Tibial nerve (tissue), 4 donors: ENCODE data around the gene PARP15. TPM values are rescaled to one million over a fixed set of nuclear protein-coding genes. Genes with fewer than 3 reads are reported as not detected.

Source experiments
- DNase-seq, 2 donors: peaks; one replicate each; pipeline ENCODE4 v3.0.0-alpha.2; 2019; ENCODE audit warnings: low spot score in 2 of 2
- H3K27ac ChIP-seq, 4 donors: fragments of 200-600 bp; sonication (generic) in 3 of 4; one replicate each; pipeline ENCODE4 v1.5.1; 2017 to 2019; ENCODE audit warnings: mild to moderate bottlenecking in 1 of 4
- H3K27me3 ChIP-seq, 2 donors: fragments of 200-600 bp; sonication (generic) in 1 of 2; one replicate each; pipeline versions ENCODE4 v1.5.1 to v1.6.0; 2017 to 2019
- H3K36me3 ChIP-seq, 3 donors: fragments of 200-600 bp; sonication (generic); one replicate each; pipeline ENCODE4 v1.5.1; 2018 to 2019
- H3K4me1 ChIP-seq, 4 donors: fragments of 200-600 bp; sonication (generic) in 3 of 4; one replicate each; pipeline ENCODE4 v1.5.1; 2017 to 2019
- H3K4me3 ChIP-seq, 4 donors: fragments of 200-600 bp; sonication (generic) in 3 of 4; one replicate each; pipeline ENCODE4 v1.5.1; 2017 to 2019; ENCODE audit warnings: mild to moderate bottlenecking in 1 of 4, moderate library complexity in 1 of 4
- H3K9me3 ChIP-seq, 4 donors: fragments of 200-600 bp; sonication (generic) in 3 of 4; one replicate each; pipeline ENCODE4 v1.5.1; 2017 to 2019
- CTCF ChIP-seq, 5 experiments: fragments of 200-600 bp in 3 of 5; fragments of 450-650 bp in 2 of 5; sonication (generic) in 3 of 5; IDR thresholded peaks; one replicate each; pipeline ENCODE4 v1.5.1; 2016 to 2019; ENCODE audit warnings: antibody characterized with exemption in 5 of 5, mild to moderate bottlenecking in 3 of 5, moderate library complexity in 2 of 5
- EP300 ChIP-seq, 2 donors: sonication (generic); formaldehyde crosslinking; IDR thresholded peaks; one replicate each; pipeline ENCODE4 v1.6.1; 2017; ENCODE audit warnings: antibody characterized with exemption in 2 of 2, mild to moderate bottlenecking in 1 of 2
- POLR2A ChIP-seq, 2 donors: fragments of 450-650 bp; IDR thresholded peaks; one replicate each; pipeline ENCODE4 v1.6.1; 2017; ENCODE audit warnings: antibody characterized with exemption in 2 of 2, mild to moderate bottlenecking in 2 of 2, moderate library complexity in 2 of 2
- WGBS, 2 donors: methylation state at CpG; one replicate each; pipeline ENCODE4 v1.1.5; 2018; 5-methylcytosine and 5-hydroxymethylcytosine counted together
- total RNA-seq, 4 donors: library from RNA; depleted of rRNA; stranded (reverse); fragments of >200 nt; gene quantifications; one replicate each; pipeline ENCODE4 v1.1.0, GENCODE V29; 2016

The PARP15 gene
- total RNA-seq, 4 donors from 2014 or later, result 1.2 to 3.6 (median 2.8) TPM

GRCh38 chr3:122580470-122580869, 3.0 kb downstream of the PARP15 start:
- WGBS, 2 donors, result 87% methylated on average over 3 of the region's 3 CpGs
- Histone ChIP-seq H3K9me3 (peaks cover 0 to 28% (median 5%) of the 10 kb centered on the region in 4 donors), H3K4me1 (peaks cover 0 to 8% (median 0%) of the 10 kb centered on the region in 4 donors), H3K27me3 (no peaks in the 10 kb centered on the region), H3K27ac (no peak overlapping the region), H3K4me3 (no peak overlapping the region), H3K36me3 (peaks cover 0 to 4% (median 0%) of the 10 kb centered on the region in 3 donors)
- TF ChIP-seq POLR2A (IDR thresholded peaks at IDR 0.05) (no peak), CTCF (IDR thresholded peaks at IDR 0.05) (no peak), EP300 (IDR thresholded peaks at IDR 0.05) (no peak)
- DNase-seq, result no peak

DNA sequence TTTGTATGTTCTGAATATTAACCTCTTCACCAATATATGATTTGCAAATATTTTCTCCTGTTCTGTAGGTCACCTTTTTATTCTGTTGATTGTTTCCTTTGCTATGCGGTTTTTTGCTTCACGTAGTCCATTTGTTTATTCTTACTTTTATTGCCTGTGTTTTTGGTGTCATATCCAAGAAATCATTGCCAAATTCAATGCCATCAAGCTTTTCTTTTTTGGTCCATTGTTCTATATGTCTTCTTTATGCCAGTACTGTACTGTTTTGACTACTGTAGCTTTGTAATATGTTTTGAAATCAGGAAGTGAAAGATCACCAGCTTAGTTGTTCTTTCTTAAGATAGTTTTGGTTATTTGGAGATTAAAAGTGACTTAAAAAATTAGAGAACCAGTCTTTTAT, 4.2 kb downstream of the PARP15 start:
- WGBS, 2 donors, result 98 to 99% methylated on average over 2 of the region's 2 CpGs

DNA sequence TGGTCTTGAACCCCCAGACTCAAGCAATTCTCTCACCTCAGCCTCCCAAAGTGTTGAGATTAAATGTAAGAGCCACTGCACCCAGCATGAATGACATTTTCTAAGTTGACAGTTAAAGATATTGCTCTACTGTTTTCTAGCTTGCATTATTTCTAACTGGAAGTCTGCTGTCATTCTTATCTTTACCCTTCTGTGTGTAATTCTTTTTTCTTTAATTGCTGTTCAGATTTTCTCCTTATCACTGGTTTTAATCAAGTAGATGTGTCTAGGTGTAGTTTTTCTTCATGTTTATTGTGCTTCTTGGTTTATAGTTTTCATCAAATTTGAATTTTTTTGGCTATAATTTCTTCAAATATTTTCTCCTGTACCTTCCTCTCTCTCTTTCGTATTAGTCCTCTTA, 4.9 kb downstream of the PARP15 start:
- Histone ChIP-seq H3K4me3 (no peak overlapping the region), H3K9me3 (peaks cover 0 to 28% (median 5%) of the 10 kb centered on the region in 4 donors), H3K4me1 (peaks cover 0 to 8% (median 0%) of the 10 kb centered on the region in 4 donors), H3K36me3 (peaks cover 0 to 4% (median 0%) of the 10 kb centered on the region in 3 donors), H3K27ac (no peak overlapping the region), H3K27me3 (no peaks in the 10 kb centered on the region)
- DNase-seq, result no peak
- WGBS, 2 donors, result 90 to 92% methylated on average over 1 of the region's 1 CpG
- TF ChIP-seq POLR2A (IDR thresholded peaks at IDR 0.05), result no peak
- TF ChIP-seq CTCF (IDR thresholded peaks at IDR 0.05), result no peak
- no peak for TF ChIP-seq EP300 (IDR thresholded peaks at IDR 0.05)

More for the DNA sequence above, 4.2 kb downstream of the PARP15 start:
- Histone ChIP-seq H3K9me3 (peaks cover 0 to 28% (median 5%) of the 10 kb centered on the region in 4 donors), H3K4me3 (no peak overlapping the region), H3K27me3 (no peaks in the 10 kb centered on the region), H3K27ac (no peak overlapping the region), H3K4me1 (peaks cover 0 to 8% (median 0%) of the 10 kb centered on the region in 4 donors), H3K36me3 (peaks cover 0 to 4% (median 0%) of the 10 kb centered on the region in 3 donors)
- DNase-seq, result no peak
- TF ChIP-seq POLR2A (IDR thresholded peaks at IDR 0.05), result no peak
- no peak for TF ChIP-seq CTCF (IDR thresholded peaks at IDR 0.05)
- TF ChIP-seq EP300 (IDR thresholded peaks at IDR 0.05), result no peak

- Histone ChIP-seq H3K4me3 (no peak overlapping the region), H3K27me3 (no peaks in the 10 kb centered on the region), H3K36me3 (peaks cover 0 to 4% (median 0%) of the 10 kb centered on the region in 3 donors), H3K27ac (no peak overlapping the region), H3K9me3 (peaks cover 0 to 27% (median 5%) of the 10 kb centered on the region in 4 donors), H3K4me1 (no peaks in the 10 kb centered on the region)
- WGBS, 2 donors, result 46 to 50% methylated on average over 1 of the region's 1 CpG
- no peak for DNase-seq
- TF ChIP-seq EP300 (IDR thresholded peaks at IDR 0.05) (no peak), POLR2A (IDR thresholded peaks at IDR 0.05) (no peak), CTCF (IDR thresholded peaks at IDR 0.05) (no peak)
Measured at GRCh38 chr3:122586098-122586497, 8.6 kb downstream of the PARP15 start.

DNA sequence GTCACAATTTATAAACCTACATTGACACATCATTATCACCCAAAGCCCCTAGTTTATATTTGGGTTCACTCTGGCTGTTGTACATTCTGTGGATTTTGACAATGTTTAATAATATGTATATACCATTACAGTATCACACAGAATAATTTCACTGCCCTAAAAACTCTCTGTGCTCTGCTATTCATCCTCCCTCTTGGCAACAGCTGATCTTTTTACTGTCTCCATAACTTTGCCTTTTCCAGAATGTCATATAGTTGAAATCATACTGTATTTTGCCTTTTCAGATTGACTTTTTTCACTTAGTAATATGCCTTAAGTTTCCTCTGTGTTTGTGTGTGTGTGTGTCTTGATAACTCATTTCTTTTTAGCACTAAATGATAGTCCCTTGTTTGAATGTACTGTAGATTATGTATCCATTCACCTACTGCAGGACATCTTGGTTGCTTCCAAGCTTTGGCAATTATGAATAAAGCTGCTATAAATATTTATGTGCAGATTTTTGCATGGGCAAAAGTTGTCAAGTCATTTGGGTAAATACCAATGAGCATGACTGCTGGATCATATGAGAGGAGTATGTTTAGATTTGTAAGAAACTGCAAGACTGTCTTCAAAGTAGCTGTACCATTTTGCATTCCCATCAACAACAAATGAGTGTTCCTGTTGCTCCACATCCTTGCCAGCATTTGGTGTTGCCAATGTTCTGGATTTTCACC, 9.5 kb downstream of the PARP15 start:
- H3K9me3 ChIP-seq, result peaks cover 0 to 20% (median 4%) of the 10 kb centered on the region in 4 donors

More for the DNA sequence above, 9.5 kb downstream of the PARP15 start:
- Histone ChIP-seq H3K27ac (no peak overlapping the region), H3K27me3 (no peaks in the 10 kb centered on the region), H3K4me3 (no peak overlapping the region), H3K36me3 (peaks cover 0 to 4% (median 0%) of the 10 kb centered on the region in 3 donors), H3K4me1 (no peaks in the 10 kb centered on the region)
- DNase-seq, result no peak
- TF ChIP-seq CTCF (IDR thresholded peaks at IDR 0.05) (no peak), POLR2A (IDR thresholded peaks at IDR 0.05) (no peak), EP300 (IDR thresholded peaks at IDR 0.05) (no peak)
